NCI-H510A (cell line): ENCODE results near the gene PLVAP.

Source experiments
- DNase-seq: peaks from one replicate; lab custom pipeline; 2025; lab: John Stamatoyannopoulos, UW

The PLVAP gene

DNA sequence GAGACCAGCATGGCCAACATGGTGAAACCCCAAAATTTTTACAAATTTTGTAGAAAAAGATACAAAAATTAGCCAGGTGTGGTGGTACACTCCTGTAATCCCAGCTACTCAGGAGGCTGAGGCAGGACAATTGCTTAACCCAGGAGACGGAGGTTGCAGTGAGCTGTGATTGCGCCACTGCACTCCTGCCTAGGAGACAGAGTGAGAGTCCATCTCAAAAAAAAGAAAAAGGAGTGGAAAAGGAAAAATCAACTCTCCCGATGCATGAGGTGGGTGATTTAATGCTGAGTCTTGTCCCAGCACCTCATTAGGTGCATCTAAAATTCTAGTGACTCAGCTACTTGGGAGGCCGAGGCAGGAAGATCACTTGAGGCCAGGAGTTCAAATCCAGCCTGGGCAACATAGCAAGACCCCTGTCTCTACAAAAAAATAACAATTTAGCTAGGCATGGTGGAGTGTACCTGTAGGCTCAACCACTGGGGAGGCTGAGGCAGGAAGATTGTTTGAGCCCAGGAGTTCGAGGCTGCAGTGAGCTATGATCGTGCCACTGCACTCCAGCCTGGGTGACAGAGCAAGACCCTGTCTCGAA lies 20.0 kb downstream of the PLVAP start:
- no peak for DNase-seq

GRCh38 chr19:17353386-17353785 lies 23.8 kb downstream of the PLVAP start:
- DNase-seq, result no peak

GRCh38 chr19:17352608-17353280 lies 24.4 kb downstream of the PLVAP start:
- DNase-seq, result no peak

- DNase-seq, result no peak
These were observed 25.2 kb downstream of the PLVAP start for GRCh38 chr19:17351815-17352435.

DNA sequence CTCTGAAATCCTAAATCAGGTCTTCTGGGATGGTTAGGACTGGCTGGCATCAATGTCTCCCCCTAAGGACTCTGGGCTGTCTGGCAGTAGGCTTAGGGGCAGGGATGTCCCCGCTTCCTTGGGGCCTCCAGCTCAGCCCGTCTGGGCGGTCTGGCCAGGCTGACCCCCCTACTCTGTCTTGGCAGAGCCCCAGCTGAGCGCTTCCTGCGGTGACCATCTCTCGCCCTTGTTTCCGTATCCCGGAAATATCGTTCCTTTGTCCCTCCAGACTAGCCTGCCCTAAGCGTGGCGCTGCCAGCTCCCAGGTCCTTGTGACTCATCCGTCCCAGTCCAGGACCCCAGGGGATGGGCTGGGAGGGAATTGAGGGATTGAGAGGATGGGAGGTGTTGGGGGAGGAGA lies 28.4 kb downstream of the PLVAP start:
- no peak for DNase-seq

DNA sequence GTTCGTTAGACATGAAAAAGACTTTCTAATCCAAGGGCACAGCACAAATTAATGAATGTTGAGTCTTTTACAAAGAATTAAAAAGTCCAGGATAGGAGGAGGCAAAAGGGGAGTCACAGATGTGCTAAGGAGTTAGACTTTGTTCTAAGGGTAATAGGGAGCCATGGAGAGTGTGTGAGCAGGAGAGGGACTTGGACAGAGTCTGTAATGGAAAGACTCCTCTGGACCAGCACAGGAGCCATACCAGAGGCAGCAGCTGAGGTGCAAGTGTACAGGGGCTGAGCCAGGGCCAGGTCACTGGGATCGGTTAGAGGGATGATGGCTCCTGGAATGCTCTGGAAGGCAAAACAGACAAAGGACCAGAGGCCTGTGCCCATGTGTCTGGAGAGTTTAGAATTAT lies 29.3 kb downstream of the PLVAP start:
- DNase-seq, result no peak

GRCh38 chr19:17347361-17347760 lies 29.8 kb downstream of the PLVAP start:
- no peak for DNase-seq

- DNase-seq, result no peak
These were observed 31.0 kb downstream of the PLVAP start for GRCh38 chr19:17346109-17346671.

DNA sequence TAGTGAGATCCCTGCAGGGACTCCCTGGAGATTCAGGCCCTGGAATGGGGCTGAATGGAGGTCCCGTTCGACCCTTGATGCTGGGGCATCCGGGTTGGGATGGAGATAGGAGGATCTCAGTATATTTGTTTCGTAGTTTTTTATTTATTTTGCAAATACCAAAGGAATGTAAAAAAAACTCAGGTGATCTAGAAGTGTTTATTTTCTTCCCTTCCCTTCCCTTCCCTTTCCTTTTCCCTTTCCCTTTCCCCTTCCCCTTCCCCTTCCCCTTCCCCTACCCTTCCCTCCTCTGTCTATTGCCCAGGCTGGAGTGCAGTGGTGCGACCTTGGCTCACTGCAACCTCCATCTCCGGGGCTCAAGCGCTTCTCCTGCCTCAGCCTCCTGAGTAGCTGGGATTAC lies 35.3 kb downstream of the PLVAP start:
- DNase-seq, result no peak

- no peak for DNase-seq
These were observed 35.8 kb downstream of the PLVAP start for GRCh38 chr19:17341386-17341785.

DNA sequence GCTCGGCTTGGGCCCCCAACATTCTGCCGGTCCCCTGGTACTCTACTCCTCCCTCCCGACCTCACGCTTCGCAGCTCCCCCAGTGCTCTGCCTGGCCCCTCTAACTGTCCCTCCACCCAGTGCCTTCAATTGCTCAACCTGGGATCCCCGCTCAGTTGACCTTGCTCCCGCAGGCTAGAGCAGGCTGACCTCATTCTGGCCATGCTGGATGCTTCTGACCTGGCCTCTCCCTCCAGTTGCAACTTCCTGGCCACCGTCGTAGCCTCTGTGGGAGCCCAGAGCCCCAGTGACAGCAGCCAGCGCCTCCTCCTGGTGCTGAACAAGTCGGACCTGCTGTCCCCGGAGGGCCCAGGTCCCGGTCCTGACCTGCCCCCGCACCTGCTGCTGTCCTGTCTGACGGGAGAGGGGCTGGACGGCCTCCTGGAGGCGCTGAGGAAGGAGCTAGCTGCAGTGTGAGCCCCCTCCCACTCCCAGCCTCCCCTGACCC lies 36.2 kb downstream of the PLVAP start:
- no peak for DNase-seq

GRCh38 chr19:17340302-17340870 lies 36.8 kb downstream of the PLVAP start:
- no peak for DNase-seq

GRCh38 chr19:17339088-17339741 lies 37.9 kb downstream of the PLVAP start:
- DNase-seq, result no peak

GRCh38 chr19:17338433-17339078 lies 38.6 kb downstream of the PLVAP start:
- DNase-seq, result no peak

DNA sequence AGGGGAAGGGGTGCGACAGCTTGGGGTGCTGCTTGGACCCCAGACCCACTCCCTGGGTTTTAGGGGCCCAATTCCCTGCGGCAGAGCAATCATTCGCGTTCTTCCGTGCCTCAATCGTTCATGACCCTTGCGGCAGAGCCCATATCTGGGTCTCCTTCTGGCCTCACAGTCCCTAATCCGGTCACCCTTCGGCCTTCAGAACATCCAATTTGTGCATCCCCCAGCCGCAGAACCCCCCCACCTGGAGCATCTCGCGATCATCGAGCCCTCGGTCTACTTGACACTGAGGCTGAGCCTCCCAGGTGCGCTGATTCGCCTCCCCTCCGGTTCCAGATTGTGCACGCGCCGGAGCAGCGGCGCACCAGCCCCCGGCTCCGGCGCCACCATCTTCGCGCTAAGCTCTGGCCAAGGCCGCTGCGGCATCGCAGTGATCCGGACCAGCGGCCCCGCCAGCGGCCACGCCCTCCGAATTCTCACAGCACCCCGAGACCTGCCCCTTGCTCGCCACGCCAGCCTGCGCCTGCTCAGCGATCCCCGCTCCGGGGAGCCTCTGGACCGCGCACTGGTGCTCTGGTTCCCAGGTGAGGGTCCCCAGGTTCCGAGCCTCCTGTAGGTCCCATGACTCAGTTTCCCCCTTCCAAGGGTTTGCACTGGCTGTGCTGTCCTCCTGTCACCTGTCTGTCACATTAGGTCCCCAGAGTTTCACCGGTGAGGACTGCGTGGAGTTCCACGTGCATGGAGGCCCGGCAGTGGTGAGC lies 39.3 kb downstream of the PLVAP start:
- DNase-seq, result no peak

DNA sequence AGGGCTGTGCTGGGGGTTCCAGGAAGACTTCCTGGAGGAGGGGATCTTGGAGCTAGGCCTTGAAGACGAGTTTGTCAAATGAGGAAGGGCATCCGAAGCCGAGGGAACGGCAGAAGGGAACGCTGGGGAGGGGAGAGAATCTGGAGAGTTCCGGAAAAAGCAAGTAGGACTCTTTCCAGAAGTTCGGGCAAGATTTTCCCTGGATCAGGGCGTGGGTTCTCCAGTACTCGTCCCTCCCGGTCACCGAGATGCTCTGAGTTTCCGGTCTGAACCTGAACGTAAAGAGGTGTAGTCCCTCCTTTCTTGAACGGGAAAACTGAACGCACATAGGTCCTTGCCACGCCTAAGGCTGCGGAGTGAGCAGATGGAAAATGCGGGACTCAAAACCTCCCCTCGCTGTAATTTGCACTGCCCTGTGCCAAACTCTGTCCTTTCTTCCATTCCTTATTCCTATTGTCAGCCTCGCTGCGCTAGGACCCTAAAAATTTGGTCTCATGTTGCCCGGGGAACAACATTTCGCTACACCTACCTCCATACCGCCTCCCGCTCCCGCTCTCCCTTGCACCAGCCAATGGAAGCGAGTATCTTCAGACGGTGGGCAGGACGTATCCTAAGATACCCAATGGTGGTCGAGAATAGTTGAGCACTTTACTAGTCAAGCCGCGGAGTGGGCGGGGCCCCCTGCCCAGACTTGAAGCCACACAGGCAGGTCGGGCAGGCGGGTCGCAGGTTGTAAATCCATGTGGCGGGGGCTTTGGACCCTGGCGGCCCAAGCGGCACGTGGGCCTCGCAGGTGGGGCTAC lies 40.1 kb downstream of the PLVAP start, which contains the start of gene GTPBP3:
Gene GTPBP3, plus strand, starts transcription at position 682 of the 803 bp plus-strand sequence. Its CDS starts 59 bp downstream, at position 741.
- peak; percentile 97 for DNase-seq

GRCh38 chr19:17335575-17335974 lies 41.6 kb downstream of the PLVAP start:
- no peak for DNase-seq

DNA sequence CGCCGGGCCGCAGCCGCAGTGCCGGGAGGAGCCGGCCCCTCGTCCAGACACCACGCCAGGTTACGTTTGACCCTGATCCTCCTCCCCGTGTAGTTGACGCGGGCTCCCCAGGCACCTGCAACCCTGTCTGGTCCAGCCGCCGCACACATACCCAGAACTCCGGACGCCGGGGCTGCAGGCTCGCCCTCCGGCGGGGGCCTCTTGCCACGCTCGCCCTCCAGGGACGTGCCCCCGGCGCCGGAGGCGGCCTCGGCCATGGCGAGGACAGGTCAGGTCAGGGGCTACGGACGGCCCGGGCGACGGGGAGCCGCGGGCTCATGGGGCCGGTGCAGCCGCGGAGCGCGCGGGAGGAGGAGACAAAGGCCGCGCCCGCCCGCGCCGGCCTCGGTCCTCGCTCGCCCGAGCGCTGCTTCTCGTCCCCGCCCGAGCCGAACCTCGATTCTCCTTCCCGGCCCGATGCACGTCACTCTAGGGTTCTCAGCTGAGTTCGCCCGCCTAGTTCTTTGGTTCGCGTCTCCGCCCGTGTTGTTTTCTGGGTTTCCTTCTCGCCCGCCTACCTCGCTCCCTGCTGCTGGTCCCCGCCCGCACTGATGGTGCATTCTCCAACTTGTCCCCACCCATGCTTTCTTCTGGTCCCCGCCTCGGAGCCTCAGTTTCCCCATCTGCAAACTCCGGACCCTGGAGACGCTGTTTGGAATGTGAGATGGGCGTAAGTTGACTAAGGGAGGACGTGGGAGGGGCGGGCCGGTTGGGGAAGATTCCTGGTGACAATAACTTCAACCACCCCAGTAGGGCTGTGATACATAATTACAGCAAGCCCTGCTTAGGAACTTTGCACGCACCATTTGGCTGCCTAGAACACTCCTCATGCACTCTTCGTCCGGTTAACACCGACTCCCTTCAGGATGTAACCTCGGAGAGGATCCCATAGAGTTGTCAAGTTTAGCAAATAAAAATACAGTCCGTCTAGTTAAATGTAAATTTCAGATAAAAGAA lies 42.4 kb downstream of the PLVAP start, which contains the start of gene ANO8:
Gene ANO8, minus strand, starts transcription at position 442 of the 996 bp plus-strand sequence. Its CDS starts 185 bp downstream, at position 257.
- DNase-seq, result peak; percentile 95
